Astrocyte (in vitro differentiated cells and primary cell): ENCODE measurements around the gene AVP.

Source experiments
- EZH2 ChIP-seq: IDR thresholded peaks from 2 replicates; pipeline ENCODE4 v1.6.1; 2012; ENCODE audit warnings: mild to moderate bottlenecking, low read length, inconsistent platforms; ENCODE audit not compliant: insufficient read depth
- TF ChIP-seq, protein P1 (sequence below): IDR thresholded peaks from 2 replicates; pipeline ENCODE4 v1.5.1; 2011; ENCODE audit warnings: low read depth, mild to moderate bottlenecking, inconsistent platforms, low read length, moderate library complexity; ENCODE audit not compliant: insufficient read depth

- TF ChIP-seq, protein P1, sequence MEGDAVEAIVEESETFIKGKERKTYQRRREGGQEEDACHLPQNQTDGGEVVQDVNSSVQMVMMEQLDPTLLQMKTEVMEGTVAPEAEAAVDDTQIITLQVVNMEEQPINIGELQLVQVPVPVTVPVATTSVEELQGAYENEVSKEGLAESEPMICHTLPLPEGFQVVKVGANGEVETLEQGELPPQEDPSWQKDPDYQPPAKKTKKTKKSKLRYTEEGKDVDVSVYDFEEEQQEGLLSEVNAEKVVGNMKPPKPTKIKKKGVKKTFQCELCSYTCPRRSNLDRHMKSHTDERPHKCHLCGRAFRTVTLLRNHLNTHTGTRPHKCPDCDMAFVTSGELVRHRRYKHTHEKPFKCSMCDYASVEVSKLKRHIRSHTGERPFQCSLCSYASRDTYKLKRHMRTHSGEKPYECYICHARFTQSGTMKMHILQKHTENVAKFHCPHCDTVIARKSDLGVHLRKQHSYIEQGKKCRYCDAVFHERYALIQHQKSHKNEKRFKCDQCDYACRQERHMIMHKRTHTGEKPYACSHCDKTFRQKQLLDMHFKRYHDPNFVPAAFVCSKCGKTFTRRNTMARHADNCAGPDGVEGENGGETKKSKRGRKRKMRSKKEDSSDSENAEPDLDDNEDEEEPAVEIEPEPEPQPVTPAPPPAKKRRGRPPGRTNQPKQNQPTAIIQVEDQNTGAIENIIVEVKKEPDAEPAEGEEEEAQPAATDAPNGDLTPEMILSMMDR = peak; percentile 74
- TF ChIP-seq EZH2 = no peak
Observed at GRCh38 chr20:3115190-3116107, 30.9 kb upstream of the AVP start.
